ENCODE data around the gene JUNB. TPM values are rescaled to one million over a fixed set of nuclear protein-coding genes. Genes with fewer than 3 reads are reported as not detected.
A peak's percentile ranks its signal among the peaks of the same experiment; 100 is the strongest.

Gene JUNB
- total and polyA plus RNA-seq, 2 of the 13 experiments (the other 11 are each of a cell fraction or from before 2014, with no cell fraction given): 7.7 to 8.2 TPM

DNA sequence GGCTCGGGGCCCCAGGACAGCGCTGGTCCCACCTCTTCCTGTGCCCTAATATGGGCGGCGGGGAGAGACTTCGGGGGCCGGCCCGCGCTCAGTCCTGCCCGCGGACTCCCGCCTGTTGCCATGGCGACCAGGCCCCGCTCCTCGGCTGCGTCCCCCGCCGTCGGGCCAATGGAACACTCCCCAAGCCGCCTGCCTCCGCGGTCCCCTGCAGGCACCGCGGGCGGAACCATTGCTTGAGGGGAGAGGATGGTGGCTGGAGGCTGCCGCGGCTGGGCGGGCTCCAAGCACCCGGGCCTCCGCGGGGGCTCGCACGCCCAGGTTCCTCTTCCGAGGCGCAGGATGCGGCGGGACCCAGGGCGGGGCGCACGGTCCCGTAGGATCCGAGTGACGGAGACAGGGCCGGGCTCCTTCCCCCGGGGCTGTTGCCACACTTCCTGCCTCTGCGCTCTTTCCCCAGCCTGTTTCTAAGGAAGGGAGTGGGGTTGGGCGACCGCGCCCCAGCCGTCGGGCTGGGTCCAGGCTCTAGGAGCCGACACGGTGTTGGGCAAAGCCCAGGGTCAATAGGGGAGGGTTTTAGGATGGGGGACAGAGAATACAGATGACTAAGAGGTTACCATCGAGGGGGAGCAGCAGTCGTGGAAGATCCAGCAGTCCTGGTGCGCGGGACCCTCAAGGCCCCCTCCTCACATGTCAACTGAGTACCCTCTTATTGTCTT lies 1.2 kb upstream of the JUNB start (continued):
- TF ChIP-seq, protein P1, sequence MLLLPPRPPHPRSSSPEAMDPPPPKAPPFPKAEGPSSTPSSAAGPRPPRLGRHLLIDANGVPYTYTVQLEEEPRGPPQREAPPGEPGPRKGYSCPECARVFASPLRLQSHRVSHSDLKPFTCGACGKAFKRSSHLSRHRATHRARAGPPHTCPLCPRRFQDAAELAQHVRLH (CRISPR knock-in tag; IDR thresholded peaks at IDR 0.05; ENCODE audit: borderline replicate concordance, low read depth): no peak
- TF ChIP-seq ZNF530 (CRISPR knock-in tag; IDR thresholded peaks at IDR 0.05; ENCODE audit: low read depth) (no peak), ZNF260 (CRISPR knock-in tag; IDR thresholded peaks at IDR 0.05; ENCODE audit: borderline replicate concordance, low read depth) (no peak), SP2 (CRISPR knock-in tag; IDR thresholded peaks at IDR 0.05) (no peak), SAFB2 (CRISPR knock-in tag; IDR thresholded peaks at IDR 0.05; ENCODE audit: borderline replicate concordance, low read depth) (no peak), ZFP36L2 (CRISPR knock-in tag; IDR thresholded peaks at IDR 0.05) (no peak), ZFP90 (CRISPR knock-in tag; IDR thresholded peaks at IDR 0.05; ENCODE audit: borderline replicate concordance) (no peak), ZNF563 (CRISPR knock-in tag; IDR thresholded peaks at IDR 0.05) (no peak), RBM39 (IDR thresholded peaks at IDR 0.05; ENCODE audit: low read depth, low read length, poor library complexity, severe bottlenecking) (peak; percentile 66), SALL2 (CRISPR knock-in tag; IDR thresholded peaks at IDR 0.05) (no peak), ZNF232 (CRISPR knock-in tag; IDR thresholded peaks at IDR 0.05; ENCODE audit: borderline replicate concordance) (no peak), CEBPG (CRISPR knock-in tag; IDR thresholded peaks at IDR 0.05) (peak; percentile 65), AHR (CRISPR knock-in tag; IDR thresholded peaks at IDR 0.05) (no peak; the same call in 1 of the 2 replicates), NFKBIZ (CRISPR knock-in tag; IDR thresholded peaks at IDR 0.05) (no peak), CHD4 (IDR thresholded peaks at IDR 0.05; ENCODE audit: borderline replicate concordance, low read length) (no peak), ZMYM2 (CRISPR knock-in tag; IDR thresholded peaks at IDR 0.05) (no peak), NR3C1 (CRISPR knock-in tag; IDR thresholded peaks at IDR 0.05) (no peak), ZNF382 (CRISPR knock-in tag; IDR thresholded peaks at IDR 0.05; ENCODE audit: borderline replicate concordance) (no peak), TFAP4 (IDR thresholded peaks at IDR 0.05; ENCODE audit: borderline replicate concordance, low read depth) (no peak), SP4 (CRISPR knock-in tag; IDR thresholded peaks at IDR 0.05) (no peak; the same call in 1 of the 2 replicates), ARNT2 (CRISPR knock-in tag; IDR thresholded peaks at IDR 0.05; ENCODE audit: low read depth) (peak; percentile 41; the same call in 1 of the 2 replicates)
- TF ChIP-seq, protein P2, sequence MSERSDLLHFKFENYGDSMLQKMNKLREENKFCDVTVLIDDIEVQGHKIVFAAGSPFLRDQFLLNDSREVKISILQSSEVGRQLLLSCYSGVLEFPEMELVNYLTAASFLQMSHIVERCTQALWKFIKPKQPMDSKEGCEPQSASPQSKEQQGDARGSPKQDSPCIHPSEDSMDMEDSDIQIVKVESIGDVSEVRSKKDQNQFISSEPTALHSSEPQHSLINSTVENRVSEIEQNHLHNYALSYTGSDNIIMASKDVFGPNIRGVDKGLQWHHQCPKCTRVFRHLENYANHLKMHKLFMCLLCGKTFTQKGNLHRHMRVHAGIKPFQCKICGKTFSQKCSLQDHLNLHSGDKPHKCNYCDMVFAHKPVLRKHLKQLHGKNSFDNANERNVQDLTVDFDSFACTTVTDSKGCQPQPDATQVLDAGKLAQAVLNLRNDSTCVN (CRISPR knock-in tag; IDR thresholded peaks at IDR 0.05; ENCODE audit: borderline replicate concordance): no peak
- TF ChIP-seq, protein P3, sequence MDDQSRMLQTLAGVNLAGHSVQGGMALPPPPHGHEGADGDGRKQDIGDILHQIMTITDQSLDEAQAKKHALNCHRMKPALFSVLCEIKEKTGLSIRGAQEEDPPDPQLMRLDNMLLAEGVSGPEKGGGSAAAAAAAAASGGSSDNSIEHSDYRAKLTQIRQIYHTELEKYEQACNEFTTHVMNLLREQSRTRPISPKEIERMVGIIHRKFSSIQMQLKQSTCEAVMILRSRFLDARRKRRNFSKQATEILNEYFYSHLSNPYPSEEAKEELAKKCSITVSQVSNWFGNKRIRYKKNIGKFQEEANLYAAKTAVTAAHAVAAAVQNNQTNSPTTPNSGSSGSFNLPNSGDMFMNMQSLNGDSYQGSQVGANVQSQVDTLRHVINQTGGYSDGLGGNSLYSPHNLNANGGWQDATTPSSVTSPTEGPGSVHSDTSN (CRISPR knock-in tag; IDR thresholded peaks at IDR 0.05; ENCODE audit: borderline replicate concordance): no peak
- TF ChIP-seq, protein P4, sequence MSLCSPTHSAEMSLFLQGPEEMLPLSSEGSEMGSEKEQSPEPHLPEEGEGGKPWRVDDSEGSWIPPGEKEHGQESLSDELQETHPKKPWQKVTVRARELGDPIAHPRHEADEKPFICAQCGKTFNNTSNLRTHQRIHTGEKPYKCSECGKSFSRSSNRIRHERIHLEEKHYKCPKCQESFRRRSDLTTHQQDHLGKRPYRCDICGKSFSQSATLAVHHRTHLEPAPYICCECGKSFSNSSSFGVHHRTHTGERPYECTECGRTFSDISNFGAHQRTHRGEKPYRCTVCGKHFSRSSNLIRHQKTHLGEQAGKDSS (CRISPR knock-in tag; IDR thresholded peaks at IDR 0.05; ENCODE audit: borderline replicate concordance, low read depth): 0 out of 2 replicates have a peak, but pooled peaks have one; percentile 23

All from HepG2 (cell line).